Measurements from ENCODE around the gene TULP4.
"Not testable (repeated sequence)": the region's sequence is repeated elsewhere in the genome, so short reads cannot be mapped to it uniquely, and the experiment has no call there.

The TULP4 gene

GRCh38 chr6:158334534-158334933, 22.3 kb downstream of the TULP4 start:
- in situ Hi-C loops (cut with MboI; ENCODE audit: low sequenced_read_pairs, unreplicated experiment) = no loop called here
- DNase-seq (ENCODE audit: low spot score) = no peak
- no peak for TF ChIP-seq CTCF (IDR thresholded peaks at IDR 0.05; ENCODE audit: borderline replicate concordance, control extremely low read depth, extremely low read depth, insufficient read depth, missing control alignments)

GRCh38 chr6:158337332-158337731, 25.1 kb downstream of the TULP4 start:
- in situ Hi-C loops (cut with MboI; ENCODE audit: low sequenced_read_pairs, unreplicated experiment) = no loop called here
- DNase-seq (ENCODE audit: low spot score) = no peak
- TF ChIP-seq CTCF (IDR thresholded peaks at IDR 0.05; ENCODE audit: borderline replicate concordance, control extremely low read depth, extremely low read depth, insufficient read depth, missing control alignments) = no peak

GRCh38 chr6:158338311-158339112, 26.2 kb downstream of the TULP4 start:
- DNase-seq (ENCODE audit: low spot score) = no peak
- no peak for TF ChIP-seq CTCF (IDR thresholded peaks at IDR 0.05; ENCODE audit: borderline replicate concordance, control extremely low read depth, extremely low read depth, insufficient read depth, missing control alignments)
- in situ Hi-C loops (cut with MboI; ENCODE audit: low sequenced_read_pairs, unreplicated experiment) = no loop called here

GRCh38 chr6:158339197-158339596, 26.9 kb downstream of the TULP4 start:
- DNase-seq (ENCODE audit: low spot score); in situ Hi-C loops (cut with MboI; ENCODE audit: low sequenced_read_pairs, unreplicated experiment): not testable (repeated sequence)

- in situ Hi-C loops (cut with MboI; ENCODE audit: low sequenced_read_pairs, unreplicated experiment) = no loop called here
Observed at GRCh38 chr6:158340252-158340651, 28.0 kb downstream of the TULP4 start.

GRCh38 chr6:158344534-158344933, 32.3 kb downstream of the TULP4 start:
- no peak for DNase-seq (ENCODE audit: low spot score)
- TF ChIP-seq CTCF (IDR thresholded peaks at IDR 0.05; ENCODE audit: borderline replicate concordance, control extremely low read depth, extremely low read depth, insufficient read depth, missing control alignments) = no peak
- in situ Hi-C loops (cut with MboI; ENCODE audit: low sequenced_read_pairs, unreplicated experiment) = no loop called here

More at GRCh38 chr6:158340252-158340651, 28.0 kb downstream of the TULP4 start:
- no peak for DNase-seq (ENCODE audit: low spot score)
- TF ChIP-seq CTCF (IDR thresholded peaks at IDR 0.05; ENCODE audit: borderline replicate concordance, control extremely low read depth, extremely low read depth, insufficient read depth, missing control alignments) = no peak

GRCh38 chr6:158345444-158345843, 33.2 kb downstream of the TULP4 start:
- in situ Hi-C loops (cut with MboI; ENCODE audit: low sequenced_read_pairs, unreplicated experiment); DNase-seq (ENCODE audit: low spot score): not testable (repeated sequence)

Data from GM13976 (cell line).